WERI-Rb-1 (cell line): ENCODE data around the gene EXD2.

ENCODE experiments used
- DNase-seq: peaks from one replicate; pipeline ENCODE4 v3.0.0-alpha.2; 2020
- H3K27ac ChIP-seq: fragments of 250-450 bp; sonication (Bioruptor Pico); 2 replicates; pipeline ENCODE4 v1.5.1; 2020; ENCODE audit warnings: mild to moderate bottlenecking, moderate library complexity
- H3K27me3 ChIP-seq: fragments of 250-450 bp; sonication (Bioruptor Pico); 2 replicates; pipeline ENCODE4 v1.5.1; 2021; ENCODE audit warnings: mild to moderate bottlenecking, low read depth, moderate library complexity; ENCODE audit not compliant: insufficient read depth, severe bottlenecking
- H3K36me3 ChIP-seq: fragments of 250-450 bp; sonication (Bioruptor Pico); 2 replicates; pipeline ENCODE4 v1.5.1; 2020; ENCODE audit warnings: mild to moderate bottlenecking, moderate library complexity
- H3K4me3 ChIP-seq: 2 replicates; pipeline ENCODE4 v1.5.1; 2011; ENCODE audit warnings: low read depth, mild to moderate bottlenecking, control low read depth, low read length
- H3K9me3 ChIP-seq: fragments of 250-450 bp; sonication (Bioruptor Pico); 2 replicates; pipeline ENCODE4 v1.5.1; 2021; ENCODE audit warnings: mild to moderate bottlenecking, moderate library complexity; ENCODE audit not compliant: severe bottlenecking
- TF ChIP-seq, protein P1 (sequence below): IDR thresholded peaks from 2 replicates; pipeline ENCODE4 v1.5.1; 2011; ENCODE audit warnings: low read depth, mild to moderate bottlenecking, control low read depth, inconsistent platforms, low read length

EXD2 gene

DNA sequence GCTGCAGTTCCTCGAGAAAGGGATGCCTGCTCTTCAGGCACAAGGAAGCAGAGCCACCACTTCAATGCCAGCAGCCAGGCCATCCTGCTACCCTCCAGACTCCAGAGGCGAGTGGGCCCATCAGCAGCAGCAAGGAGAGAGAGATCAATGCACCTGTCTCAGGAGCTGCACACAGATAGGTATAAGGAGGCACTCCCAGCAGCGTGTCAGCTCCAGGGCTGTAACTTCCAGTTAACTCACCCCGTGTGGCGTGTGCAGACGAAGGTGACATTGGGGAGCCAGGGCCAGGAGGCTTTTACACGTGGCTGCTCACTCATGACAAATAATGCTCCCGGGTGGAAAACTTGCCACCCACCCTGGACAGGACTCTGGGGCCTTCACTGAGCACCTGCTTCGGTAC is 92.9 kb downstream of the EXD2 start:
- TF ChIP-seq, protein P1, sequence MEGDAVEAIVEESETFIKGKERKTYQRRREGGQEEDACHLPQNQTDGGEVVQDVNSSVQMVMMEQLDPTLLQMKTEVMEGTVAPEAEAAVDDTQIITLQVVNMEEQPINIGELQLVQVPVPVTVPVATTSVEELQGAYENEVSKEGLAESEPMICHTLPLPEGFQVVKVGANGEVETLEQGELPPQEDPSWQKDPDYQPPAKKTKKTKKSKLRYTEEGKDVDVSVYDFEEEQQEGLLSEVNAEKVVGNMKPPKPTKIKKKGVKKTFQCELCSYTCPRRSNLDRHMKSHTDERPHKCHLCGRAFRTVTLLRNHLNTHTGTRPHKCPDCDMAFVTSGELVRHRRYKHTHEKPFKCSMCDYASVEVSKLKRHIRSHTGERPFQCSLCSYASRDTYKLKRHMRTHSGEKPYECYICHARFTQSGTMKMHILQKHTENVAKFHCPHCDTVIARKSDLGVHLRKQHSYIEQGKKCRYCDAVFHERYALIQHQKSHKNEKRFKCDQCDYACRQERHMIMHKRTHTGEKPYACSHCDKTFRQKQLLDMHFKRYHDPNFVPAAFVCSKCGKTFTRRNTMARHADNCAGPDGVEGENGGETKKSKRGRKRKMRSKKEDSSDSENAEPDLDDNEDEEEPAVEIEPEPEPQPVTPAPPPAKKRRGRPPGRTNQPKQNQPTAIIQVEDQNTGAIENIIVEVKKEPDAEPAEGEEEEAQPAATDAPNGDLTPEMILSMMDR, result no peak
- no peaks in the 10 kb centered on the region for H3K36me3 ChIP-seq
- no peaks in the 10 kb centered on the region for H3K27me3 ChIP-seq
- no peak for DNase-seq
- H3K9me3 ChIP-seq, result no peaks in the 10 kb centered on the region
- H3K4me3 ChIP-seq, result no peak overlapping the region
- H3K27ac ChIP-seq, result no peak overlapping the region

DNA sequence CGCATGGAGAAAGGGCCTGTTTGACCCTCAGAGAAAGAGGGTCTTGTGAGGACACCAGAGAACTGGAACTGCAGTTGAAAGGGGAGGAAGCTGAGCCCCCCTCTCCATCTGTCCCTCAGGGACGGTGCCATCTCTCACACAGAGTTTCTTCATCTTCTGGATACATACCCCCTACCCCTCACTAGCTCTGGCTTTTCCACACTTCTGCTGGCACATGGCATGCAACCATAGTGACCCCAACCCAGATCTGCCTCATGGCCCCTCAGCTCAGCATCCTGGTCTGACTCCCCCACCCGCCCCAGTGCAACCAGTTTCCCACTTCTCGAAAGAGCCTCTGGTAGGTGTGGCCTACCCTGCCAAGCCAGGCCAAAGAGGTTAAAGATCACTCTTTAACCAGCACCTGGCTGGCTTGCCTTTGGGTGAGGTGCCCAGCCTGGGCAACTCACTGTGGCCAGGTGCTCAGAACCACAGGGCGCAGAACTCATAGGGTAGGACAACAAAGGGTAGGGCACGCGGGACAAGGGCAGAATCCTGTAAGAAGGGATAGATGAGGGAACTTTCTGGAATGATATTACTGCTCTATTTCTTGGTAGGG is 94.5 kb downstream of the EXD2 start:
- Histone ChIP-seq H3K27ac (no peak overlapping the region), H3K9me3 (no peaks in the 10 kb centered on the region), H3K4me3 (no peak overlapping the region), H3K27me3 (no peaks in the 10 kb centered on the region), H3K36me3 (no peaks in the 10 kb centered on the region)
- TF ChIP-seq, protein P1, result no peak
- no peak for DNase-seq

DNA sequence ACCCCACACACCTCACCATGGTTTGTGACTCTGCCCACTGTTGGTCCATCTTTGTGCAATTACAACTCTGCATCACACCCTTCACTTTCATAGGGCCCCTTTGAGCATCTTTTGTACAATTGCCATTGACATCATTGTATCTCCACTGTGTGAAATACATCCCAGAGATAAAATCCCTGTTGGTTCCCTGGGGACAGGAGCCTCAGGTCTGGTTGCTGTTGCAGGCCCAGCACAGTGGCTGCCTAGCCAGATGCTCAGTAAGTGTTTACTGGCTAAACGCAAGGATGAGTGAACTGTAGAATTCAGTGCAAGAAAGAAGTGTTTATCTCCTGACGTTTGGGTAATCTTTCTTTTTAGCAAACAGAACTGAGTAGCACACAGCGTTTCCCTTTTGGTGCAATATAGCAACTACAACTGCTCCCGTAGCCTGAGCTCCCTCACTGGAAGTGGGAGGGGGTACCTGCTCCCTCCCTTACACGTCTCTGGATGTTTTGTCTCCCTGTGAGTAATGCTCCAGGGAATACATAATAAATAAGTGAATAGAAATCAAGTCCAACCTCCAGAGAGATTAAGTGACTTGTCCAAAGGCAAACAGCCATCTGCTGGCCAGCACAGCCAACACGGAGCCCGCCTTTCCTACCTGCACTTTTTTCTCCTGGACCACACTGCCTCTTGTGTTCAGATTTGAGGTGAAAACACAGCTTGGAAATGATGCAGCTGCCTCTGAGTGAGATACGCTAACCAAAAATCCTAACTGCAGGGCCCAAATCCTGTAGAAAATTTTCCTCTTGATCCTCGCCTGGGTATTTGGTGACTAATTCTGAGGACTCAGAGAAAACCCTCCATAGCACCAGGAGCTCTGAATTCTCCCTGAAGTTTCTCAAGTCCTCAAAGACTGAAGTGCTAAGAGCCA is 96.1 kb downstream of the EXD2 start:
- peak; percentile 71 for DNase-seq
- Histone ChIP-seq H3K4me3 (no peak overlapping the region), H3K27ac (peak overlapping the region; percentile 37), H3K27me3 (no peaks in the 10 kb centered on the region), H3K36me3 (no peaks in the 10 kb centered on the region), H3K9me3 (no peaks in the 10 kb centered on the region)
- TF ChIP-seq, protein P1, result peak; percentile 52; the same call in 1 of the 2 replicates

DNA sequence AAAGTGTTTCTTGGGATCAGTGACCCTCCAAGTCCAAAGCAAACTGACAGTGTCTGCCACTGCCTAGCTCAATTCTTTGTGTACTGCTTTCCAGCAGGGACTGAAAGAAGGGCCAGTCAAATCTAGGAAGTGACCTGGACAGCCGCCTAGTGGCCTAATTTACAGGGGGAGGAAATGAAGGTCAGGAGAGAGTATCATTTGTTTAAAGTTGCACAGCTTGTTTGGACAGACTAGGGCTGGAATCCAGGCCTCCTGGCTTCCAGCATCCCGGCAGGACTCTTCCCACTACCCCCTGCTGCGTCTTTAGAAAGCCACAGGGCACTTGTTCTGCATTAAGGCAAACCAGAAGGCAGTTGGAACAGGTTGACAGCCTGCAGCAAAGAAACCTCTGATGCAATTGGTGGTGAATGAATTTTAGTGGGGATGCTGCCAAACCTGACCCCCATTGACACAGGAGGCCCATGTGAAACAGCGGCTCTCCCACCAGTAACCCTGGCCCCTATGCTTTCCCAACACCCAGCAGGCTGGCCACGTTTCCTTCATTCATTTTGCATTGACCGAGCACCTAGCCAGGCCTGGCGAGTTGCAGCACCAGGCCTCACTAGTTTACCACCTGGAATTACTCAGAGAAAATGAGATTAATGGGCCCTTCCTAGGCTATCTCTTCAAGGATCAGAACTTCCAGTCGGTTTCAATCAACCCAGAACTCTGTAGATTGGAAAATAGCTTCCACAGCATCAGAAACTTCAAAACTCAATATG is 96.9 kb downstream of the EXD2 start:
- peak; percentile 23 for DNase-seq
- TF ChIP-seq, protein P1, result peak; percentile 41
- Histone ChIP-seq H3K4me3 (no peak overlapping the region), H3K9me3 (no peaks in the 10 kb centered on the region), H3K27me3 (no peaks in the 10 kb centered on the region), H3K27ac (peak overlapping the region; percentile 26; the same call in 1 of the 2 replicates), H3K36me3 (no peaks in the 10 kb centered on the region)

DNA sequence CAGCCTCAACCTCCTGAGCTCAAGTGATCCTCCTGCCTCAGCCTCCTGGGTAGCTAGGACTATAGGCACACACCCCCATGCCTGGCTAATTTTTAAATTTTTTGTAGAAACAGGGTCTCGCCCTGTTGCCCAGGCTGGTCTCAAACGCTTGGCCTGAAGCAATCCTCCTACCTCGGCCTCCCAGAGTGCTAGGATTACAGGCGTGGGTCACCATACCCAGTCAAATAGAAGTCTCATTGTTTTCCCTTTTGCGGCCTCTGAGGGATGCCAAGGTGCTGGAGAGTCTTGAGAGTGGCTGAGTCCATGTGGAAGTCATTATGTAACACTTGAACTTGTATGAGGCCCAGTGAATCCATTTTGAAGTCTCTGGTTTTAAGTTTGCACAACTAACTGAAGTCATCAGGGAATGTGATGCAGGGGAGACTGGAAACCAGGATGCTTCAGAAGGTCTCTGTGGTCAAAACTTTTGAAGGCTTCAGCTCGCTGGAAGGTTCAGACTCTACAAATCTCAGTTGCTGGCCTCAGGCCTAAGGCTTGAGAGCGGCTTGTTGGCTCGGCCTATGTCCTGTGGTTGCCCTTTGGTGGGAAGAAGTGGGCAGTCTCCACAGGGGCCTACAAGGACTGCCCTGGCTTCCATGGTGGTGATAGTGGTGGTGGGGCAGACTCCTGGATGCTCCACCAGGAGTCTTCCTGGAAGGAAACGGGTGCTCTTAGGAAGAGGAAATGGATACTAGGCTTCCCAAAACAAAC is 97.8 kb downstream of the EXD2 start:
- Histone ChIP-seq H3K36me3 (no peaks in the 10 kb centered on the region), H3K4me3 (no peak overlapping the region), H3K27me3 (no peaks in the 10 kb centered on the region), H3K9me3 (no peaks in the 10 kb centered on the region), H3K27ac (no peak overlapping the region)
- TF ChIP-seq, protein P1, result no peak
- no peak for DNase-seq
